NCI-H2196 treated with DMSO at 0.1 percent for 48 hours (cell line): ENCODE measurements around the gene TUBB4B.
"Not testable (repeated sequence)": the region's sequence is repeated elsewhere in the genome, so short reads cannot be mapped to it uniquely, and the experiment has no call there.

Source experiments
- DNase-seq: peaks from one replicate; lab custom pipeline; 2025; ENCODE audit not compliant: unreplicated experiment; lab: John Stamatoyannopoulos, UW

TUBB4B gene

DNA sequence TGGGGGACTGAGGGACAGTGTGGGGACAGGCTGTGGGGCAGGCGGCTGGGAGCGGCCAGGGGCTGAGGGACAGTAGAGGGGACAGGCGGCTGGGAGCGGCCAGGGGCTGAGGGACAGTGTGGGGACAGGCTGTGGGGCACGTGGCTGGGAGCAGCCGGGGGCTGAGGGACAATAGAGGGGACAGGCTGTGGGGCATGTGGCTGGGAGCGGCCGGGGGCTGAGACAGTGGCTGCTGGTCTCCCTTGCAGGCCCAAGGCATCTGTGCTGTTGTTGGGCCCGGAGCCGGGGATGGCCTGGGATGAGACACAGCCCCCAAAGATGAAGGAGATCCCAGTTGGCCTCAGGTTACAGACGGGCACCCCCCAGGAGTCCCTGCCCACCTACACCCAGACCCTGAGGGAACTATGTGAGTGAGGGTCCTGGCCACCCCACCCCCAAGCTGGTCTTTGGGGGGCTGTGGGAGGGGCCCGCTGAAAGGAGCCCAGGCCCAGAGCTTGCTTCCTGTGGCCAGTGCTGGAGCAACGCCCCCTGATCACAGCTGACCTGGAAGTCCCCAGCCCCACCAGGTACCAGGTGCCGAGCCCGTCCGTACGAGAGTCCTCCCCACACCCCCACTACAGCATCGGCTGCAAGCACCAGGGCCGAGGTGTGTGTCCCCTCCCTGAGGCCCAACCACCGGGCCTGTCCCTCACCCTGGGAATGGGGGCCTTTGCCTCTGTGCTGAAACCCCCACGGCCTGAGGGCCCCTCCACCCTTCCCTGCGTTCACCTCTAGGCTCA, 10.6 kb downstream of the TUBB4B start:
- no peak for DNase-seq

DNA sequence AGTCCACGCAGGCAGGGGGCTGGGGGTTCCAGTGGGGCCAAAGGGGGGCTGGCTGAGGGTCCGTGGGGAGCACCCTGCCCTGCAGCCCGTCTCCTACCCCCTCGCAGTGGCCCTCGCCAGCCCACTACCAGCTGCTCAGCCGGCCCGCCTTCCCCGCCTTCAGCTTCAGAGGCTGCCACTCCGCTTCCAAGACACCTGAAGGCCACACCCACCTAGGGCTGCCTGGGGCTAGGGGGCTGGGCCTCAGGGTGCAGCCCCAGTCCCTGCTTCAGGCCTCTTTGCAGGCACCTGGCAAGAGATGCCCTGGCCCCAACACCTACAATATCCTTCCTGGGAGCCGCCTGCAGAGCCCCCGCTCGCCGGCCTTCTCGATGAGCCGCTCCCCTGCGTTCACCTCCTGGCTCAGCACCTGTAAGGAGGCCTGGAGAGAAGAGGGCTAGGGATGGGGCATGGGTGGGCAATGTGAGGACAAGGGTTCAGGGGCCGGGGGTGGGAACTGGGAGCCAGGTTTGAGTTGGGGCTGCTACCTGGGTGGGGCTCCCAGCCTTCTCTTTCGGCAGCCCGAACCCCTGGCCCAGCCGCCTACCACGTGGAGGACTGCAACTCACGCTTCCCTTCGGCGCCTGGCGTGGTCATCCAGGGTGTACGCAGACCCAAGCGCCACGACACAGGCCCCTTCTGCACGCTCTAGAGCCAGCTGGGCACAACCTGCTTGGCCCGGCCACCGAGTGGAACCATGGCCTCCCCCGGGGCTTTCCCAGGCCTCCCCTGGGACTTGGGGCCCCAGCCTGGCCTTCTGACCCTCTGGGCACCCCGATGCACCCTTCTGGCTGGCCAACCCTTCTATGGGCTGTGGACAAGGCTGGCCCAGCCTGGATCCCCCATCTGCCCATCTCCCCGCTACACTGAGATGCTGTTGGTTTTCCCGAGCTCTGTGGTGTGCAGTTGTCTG, 11.7 kb downstream of the TUBB4B start:
- no peak for DNase-seq

DNA sequence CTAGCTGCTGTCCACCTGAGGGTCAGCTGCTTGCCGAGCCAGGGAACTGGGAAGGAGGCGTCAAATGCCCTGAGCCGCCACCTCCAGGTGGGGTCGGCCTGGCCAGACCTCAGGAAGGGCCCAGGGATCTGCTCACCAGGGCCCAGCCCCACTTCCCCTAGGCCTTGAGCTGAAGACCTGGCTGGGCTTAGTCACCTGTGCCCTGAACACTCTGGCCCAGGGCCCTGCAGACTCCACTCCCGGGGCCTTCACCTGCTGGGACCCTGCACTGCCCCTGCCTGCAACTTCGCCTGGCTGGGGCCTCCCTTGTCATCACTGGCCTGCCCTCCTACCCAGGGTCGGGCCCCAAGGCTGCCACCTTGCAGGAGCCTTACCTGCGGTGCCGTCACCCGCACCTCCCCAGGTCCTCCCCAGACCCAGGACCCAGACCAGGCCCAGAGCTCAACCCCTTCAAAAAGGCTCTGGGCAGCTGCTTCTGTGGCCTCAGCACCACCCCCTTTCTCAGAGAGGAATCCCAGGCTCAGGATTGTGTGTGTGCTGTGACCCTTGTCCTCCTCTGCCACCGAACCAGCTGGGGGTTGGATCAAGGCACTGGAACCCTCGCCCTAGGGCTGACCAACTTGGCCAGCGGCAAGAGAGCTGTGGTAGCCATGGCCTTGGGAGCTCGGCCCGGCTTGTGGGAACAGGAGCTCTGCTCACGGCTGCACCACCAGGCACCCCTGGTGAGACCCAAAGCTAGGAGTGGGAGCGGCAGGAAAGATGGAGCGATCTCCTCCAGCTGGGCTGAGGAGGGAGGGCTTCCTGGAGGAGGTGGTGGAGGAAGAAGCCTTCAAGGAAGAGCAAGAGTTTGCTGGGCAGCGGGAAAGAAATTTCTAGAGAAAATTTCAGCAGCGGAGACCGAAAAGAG, 12.9 kb downstream of the TUBB4B start:
- no peak for DNase-seq

DNA sequence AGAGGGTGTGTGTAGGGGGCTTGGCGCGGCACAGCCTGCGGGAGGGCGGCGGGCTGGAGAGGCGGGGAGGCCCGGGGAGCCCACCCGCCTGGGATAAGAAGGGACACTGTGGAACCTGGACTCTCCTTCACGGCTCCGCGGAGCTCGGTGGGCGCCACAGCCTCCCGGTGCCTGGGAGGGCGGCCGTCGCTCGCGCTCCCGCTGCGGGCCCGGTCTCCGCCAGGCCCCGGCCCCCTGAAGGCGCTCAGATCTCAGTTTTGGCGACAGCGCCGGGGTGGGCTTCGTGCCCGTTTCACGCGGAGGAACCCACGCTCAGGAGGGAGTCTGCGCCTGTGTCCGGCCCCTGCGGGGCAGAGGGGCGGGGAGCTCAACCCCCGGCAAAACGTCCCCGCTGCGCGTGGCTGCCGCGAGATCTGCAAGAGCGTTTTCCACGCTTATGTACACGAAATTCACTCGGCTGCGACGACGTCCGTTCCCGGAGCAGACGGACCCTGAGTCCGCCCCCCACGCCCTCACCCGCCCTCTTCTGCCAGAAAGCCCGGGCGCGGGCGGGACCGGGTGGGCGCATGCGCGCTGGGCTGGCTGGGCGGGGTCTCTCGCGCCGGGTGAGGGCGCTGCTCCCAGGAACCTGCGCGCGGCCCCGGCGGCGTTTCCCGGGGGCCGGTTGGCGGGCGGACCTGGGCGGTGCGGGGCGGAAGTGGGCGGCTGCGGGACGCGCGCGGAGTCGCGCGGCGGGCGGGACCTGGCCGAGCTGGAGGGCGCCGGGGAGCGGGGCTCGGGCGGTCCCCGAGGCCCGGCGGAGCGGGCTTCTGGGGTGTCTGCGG, 13.7 kb downstream of the TUBB4B start, which contains the start of gene NELFB:
Gene NELFB, plus strand, starts transcription at position 704 of the 824 bp plus-strand sequence.
- DNase-seq: peak; percentile 80

DNA sequence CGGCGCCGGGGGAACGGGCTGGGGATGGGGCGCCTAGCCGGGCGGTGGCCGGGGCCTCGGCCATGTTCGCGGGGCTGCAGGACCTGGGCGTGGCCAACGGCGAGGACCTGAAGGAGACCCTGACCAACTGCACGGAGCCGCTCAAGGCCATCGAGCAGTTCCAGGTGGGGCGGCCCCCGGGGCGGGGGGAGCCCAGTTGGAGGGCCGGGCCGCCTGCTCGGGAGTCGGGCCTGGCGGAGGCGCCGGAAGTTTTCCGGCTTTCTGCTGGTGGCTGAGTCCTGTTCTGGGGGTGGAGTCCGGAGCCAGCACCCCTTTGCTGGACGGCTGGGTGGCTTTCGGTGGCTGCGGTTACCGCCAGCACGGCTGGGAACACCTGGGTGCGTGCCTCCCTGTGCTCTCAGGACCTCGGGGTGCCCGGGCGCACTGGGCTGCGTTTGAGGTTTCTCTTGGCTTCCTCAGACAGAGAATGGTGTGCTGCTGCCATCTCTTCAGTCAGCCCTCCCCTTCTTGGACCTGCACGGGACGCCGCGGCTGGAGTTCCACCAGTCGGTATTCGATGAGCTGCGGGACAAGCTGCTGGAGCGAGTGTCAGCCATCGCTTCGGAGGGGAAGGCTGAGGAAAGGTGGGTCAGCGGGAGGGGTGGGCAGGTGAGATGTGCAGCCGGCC, 14.5 kb downstream of the TUBB4B start:
- peak; percentile 42 for DNase-seq

- DNase-seq: no peak
Measured at GRCh38 chr9:137256362-137256761, 15.3 kb downstream of the TUBB4B start.

- no peak for DNase-seq
Measured at GRCh38 chr9:137256856-137257255, 15.8 kb downstream of the TUBB4B start.

- DNase-seq: not testable (repeated sequence)
Measured at GRCh38 chr9:137262173-137262908, 21.3 kb downstream of the TUBB4B start.

DNA sequence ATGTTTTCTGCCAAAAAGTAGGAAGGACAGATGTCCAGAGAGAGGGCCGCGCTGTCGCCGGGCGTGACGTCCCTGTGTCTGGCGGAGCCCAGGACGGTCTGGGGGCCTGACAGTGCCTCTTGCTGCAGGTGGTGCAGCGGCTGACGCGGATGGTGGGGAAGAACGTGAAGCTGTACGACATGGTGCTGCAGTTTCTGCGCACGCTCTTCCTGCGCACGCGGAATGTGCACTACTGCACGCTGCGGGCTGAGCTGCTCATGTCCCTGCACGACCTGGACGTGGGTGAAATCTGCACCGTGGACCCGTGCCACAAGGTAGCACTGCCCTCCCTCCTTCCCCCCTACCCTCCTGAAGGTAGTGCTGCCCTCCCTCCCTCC, 21.8 kb downstream of the TUBB4B start:
- no peak for DNase-seq

DNA sequence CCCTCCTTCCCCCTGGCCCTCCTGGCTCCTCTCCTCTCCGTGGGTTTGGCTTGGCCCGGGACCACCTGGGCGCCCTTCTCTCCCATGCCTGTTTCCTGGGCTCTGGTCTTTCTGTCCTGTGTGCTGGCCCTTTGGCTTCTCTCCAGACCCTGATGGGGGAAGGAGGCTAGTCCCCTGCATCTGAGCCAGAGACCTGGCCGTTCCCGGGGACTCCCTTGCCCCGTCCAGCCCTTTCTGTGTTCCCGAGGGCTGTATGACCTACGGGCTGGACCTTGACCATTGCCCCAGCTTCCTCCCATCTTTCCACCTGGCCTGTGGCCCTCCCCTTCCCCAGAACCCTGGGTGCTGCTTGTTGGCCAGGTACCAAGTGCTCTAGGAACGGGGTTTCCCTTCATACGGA, 22.4 kb downstream of the TUBB4B start:
- no peak for DNase-seq

DNA sequence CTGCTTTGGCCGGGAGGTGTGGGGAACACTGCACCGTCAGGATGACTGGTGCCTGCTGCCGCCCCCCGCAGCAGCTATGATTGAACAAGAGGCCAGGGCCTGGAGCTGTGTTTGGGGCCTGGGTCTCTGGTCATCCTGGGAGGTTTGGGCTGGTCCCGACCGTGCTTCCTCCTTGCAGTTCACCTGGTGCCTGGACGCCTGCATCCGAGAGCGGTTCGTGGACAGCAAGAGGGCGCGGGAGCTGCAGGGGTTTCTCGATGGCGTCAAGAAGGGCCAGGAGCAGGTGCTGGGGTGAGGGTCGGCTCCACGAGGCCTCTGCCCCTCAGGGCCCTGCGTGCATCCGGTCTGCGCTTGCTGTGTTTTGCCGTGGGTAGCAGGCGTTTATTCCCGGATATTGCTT, 23.0 kb downstream of the TUBB4B start:
- no peak for DNase-seq

DNA sequence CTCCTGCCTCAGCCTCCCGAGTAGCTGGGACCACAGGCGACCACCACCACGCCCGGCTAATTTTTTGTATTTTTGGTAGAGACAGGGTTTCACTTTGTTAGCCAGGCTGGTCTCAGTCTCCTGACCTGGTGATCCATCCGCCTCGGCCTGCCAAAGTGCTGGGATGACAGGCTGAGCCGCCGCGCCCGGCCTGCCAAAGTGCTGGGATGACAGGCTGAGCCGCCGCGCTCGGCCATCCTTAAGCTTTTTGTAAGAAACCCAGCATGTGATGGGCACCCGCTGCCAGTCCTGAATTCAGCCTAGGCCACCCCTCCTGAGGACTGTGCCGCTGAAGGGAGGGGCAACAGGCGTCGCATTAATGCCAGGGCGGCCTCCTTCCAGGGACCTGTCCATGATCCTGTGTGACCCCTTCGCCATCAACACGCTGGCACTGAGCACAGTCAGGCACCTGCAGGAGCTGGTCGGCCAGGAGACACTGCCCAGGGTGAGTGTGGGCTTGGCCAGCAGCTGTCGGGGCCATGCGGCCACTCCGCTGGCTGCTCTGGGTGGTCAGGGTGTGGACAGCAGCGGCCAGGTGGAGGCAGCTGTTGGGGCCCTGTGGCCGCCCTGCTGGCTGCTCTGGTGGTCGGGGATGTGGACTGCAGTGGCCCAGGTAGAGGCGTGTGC, 24.5 kb downstream of the TUBB4B start:
- no peak for DNase-seq

- DNase-seq: no peak
Measured at GRCh38 chr9:137266162-137266527, 25.1 kb downstream of the TUBB4B start.

- no peak for DNase-seq
Measured at GRCh38 chr9:137266585-137267453, 25.7 kb downstream of the TUBB4B start.

- no peak for DNase-seq
Measured at GRCh38 chr9:137267933-137268355, 26.9 kb downstream of the TUBB4B start.

DNA sequence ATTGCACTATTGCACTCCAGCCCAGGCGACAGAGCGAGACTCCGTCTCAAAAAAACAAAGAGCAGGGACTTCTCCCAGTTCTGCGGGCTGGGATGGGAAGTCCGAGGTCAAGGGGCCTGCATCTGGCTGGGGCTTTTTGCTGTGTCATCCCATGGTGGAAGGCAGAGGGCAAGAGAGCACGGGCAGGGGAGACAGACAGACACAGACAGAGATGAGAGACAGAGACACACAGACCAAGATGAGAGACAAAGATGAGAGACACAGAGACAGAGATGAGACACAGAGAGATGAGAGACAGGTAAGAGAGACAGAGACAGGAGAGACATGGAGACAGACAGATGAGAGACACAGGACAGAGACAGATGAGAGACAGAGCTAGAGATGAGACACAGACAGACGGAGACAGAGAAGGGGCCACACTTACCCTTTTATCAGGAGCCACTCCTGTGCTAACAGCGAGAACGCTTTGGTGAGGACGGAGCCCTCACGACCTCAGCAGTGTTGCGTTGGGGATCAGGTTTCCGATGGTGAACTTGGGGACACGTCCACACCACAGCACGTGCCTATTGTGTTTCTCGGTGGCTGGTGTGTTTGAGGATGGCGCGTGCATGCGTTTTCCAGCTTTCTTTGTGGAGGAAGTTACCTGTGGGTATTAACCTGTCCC, 27.6 kb downstream of the TUBB4B start:
- DNase-seq: no peak

GRCh38 chr9:137269231-137269772, 28.2 kb downstream of the TUBB4B start:
- no peak for DNase-seq
